KMS-11 (cell line): ENCODE data around the gene MYL9.

Experiments
- H2AFZ ChIP-seq: fragments of 200-600 bp; sonication (generic); 2 replicates; pipeline ENCODE4 v1.6.1; 2016; ENCODE audit warnings: antibody characterized with exemption, mixed run types, low read depth
- H3K27ac ChIP-seq: fragments of 200-600 bp; sonication (generic); 2 replicates; pipeline ENCODE4 v1.6.1; 2016; ENCODE audit warnings: mild to moderate bottlenecking, mixed run types
- H3K27me3 ChIP-seq: fragments of 200-600 bp; sonication (generic); 2 replicates; pipeline ENCODE4 v1.6.1; 2017; ENCODE audit warnings: mild to moderate bottlenecking, low read depth, mixed run types, moderate library complexity; ENCODE audit not compliant: insufficient read depth
- H3K36me3 ChIP-seq: fragments of 200-600 bp; sonication (generic); 2 replicates; pipeline ENCODE4 v1.6.1; 2017; ENCODE audit warnings: mild to moderate bottlenecking, mixed run types; ENCODE audit not compliant: insufficient read depth
- H3K4me1 ChIP-seq: fragments of 200-600 bp; sonication (generic); 2 replicates; pipeline ENCODE4 v1.6.1; 2016; ENCODE audit warnings: mild to moderate bottlenecking, low read depth, mixed run types; ENCODE audit not compliant: poor library complexity, severe bottlenecking
- H3K4me2 ChIP-seq: fragments of 200-600 bp; sonication (generic); 2 replicates; pipeline ENCODE4 v1.7.0; 2016; ENCODE audit warnings: mild to moderate bottlenecking, mixed run types
- H3K4me3 ChIP-seq: fragments of 200-600 bp; sonication (generic); IDR thresholded peaks from 2 replicates; pipeline ENCODE4 v1.6.1; 2017; ENCODE audit warnings: low read depth, low read length, mixed read lengths; ENCODE audit not compliant: insufficient read depth
- H3K79me2 ChIP-seq: fragments of 200-600 bp; sonication (generic); 2 replicates; pipeline ENCODE4 v1.6.1; 2016; ENCODE audit warnings: low read depth, mixed run types; ENCODE audit not compliant: insufficient read depth
- H3K9ac ChIP-seq: fragments of 200-600 bp; sonication (generic); 2 replicates; pipeline ENCODE4 v1.6.1; 2016; ENCODE audit warnings: mild to moderate bottlenecking, mixed run types
- H4K20me1 ChIP-seq: fragments of 200-600 bp; sonication (generic); 2 replicates; pipeline ENCODE4 v1.6.1; 2016; ENCODE audit warnings: mild to moderate bottlenecking, mixed run types; ENCODE audit not compliant: insufficient read depth
- TF ChIP-seq, protein P1 (sequence below): fragments of 200-600 bp; sonication (generic); conservative IDR thresholded peaks from 2 replicates; pipeline ENCODE4 v1.6.1; 2017; ENCODE audit warnings: low read depth, mild to moderate bottlenecking, antibody characterized with exemption, low read length, moderate library complexity, mixed read lengths

Gene MYL9

DNA sequence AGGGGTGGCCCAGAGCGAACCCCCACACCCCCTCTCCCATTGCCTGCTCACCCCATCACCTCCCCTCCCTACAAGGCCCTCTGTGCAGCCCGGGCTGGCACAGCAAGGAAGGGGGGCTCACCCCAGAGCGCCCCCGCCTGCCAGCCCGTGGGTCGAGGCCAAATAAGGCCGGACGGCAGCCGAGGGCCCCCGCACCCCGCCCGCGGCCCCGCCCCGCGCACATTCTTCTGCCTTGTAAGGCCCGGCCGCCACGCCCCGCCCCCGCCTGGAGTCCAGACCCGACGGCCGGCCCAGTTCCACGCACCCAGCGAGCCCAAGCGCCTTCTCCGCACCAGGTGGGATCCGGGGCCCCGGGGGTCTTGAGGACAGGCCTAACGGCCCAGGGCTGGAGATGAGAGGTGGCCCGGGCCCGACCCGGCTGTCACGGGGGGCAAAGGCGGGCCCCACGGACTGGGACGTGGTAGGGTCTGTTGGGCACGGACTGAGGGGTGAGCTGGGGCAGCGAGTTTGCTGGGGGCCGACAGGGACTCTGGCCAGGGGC lies at the start of gene MYL9:
Gene MYL9 (plus strand): TSS at position 293 of the 541 bp plus-strand sequence. CDS start 3,366 bp downstream, outside the sequence.
- Histone ChIP-seq H3K4me1 (no peaks in the 10 kb centered on the region), H3K4me2 (no peak within 1 kb of the TSS), H2AFZ (no peak within 1 kb of the TSS), H4K20me1 (no peaks in the 10 kb centered on the region), H3K9ac (no peak within 1 kb of the TSS), H3K36me3 (no peaks in the 10 kb centered on the region), H3K79me2 (no peaks in the 10 kb centered on the region), H3K27ac (no peak within 1 kb of the TSS), H3K4me3 (no peak within 1 kb of the TSS), H3K27me3 (no peaks in the 10 kb centered on the region)
- TF ChIP-seq, protein P1, sequence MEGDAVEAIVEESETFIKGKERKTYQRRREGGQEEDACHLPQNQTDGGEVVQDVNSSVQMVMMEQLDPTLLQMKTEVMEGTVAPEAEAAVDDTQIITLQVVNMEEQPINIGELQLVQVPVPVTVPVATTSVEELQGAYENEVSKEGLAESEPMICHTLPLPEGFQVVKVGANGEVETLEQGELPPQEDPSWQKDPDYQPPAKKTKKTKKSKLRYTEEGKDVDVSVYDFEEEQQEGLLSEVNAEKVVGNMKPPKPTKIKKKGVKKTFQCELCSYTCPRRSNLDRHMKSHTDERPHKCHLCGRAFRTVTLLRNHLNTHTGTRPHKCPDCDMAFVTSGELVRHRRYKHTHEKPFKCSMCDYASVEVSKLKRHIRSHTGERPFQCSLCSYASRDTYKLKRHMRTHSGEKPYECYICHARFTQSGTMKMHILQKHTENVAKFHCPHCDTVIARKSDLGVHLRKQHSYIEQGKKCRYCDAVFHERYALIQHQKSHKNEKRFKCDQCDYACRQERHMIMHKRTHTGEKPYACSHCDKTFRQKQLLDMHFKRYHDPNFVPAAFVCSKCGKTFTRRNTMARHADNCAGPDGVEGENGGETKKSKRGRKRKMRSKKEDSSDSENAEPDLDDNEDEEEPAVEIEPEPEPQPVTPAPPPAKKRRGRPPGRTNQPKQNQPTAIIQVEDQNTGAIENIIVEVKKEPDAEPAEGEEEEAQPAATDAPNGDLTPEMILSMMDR: no peak

DNA sequence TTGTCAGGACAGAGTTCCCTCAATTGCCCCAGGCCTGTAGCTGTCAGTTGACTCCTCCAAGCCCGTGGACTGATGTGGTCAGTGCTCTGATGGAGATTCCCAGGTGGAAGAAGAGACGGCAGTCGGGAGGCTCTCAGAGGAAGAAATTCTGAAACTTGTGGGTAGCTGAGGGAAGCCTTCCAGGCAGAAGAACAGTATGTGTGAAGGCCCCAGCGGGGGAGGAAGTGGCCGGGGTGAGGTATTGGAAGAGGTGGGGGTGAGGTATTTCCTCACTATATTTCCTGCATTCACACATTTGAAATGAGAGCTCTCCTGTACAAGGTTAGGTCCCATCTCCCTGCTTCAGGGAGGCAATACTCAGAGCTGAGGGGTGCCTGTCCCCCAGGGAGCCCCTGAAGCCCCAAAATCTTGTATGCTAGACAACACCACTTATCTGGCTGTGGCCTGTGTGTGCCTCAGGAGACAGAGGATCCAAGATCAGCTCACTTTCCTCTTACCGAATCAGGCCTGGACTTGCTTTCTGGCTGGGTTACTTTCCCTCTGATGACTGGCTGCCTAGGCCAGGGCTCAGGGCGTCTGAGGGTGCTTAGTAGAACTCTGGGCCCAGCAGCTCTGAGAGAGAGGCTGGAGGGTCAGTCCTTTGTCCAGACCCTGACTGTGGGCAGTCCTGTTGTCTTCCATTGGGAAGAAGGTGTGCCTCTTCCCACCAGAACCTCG lies 49.3 kb upstream of the MYL9 start:
- Histone ChIP-seq H3K79me2 (0 out of 2 replicates have a peak, but pooled peaks cover 4% of the 10 kb centered on the region), H2AFZ (no peak overlapping the region), H3K36me3 (no peaks in the 10 kb centered on the region), H3K9ac (no peak overlapping the region), H4K20me1 (no peaks in the 10 kb centered on the region), H3K27ac (peak overlapping the region; percentile 66), H3K27me3 (no peaks in the 10 kb centered on the region), H3K4me3 (no peak overlapping the region), H3K4me1 (peaks cover 43% of the 10 kb centered on the region), H3K4me2 (peak overlapping the region; percentile 18; the same call in 1 of the 2 replicates)
- TF ChIP-seq, protein P1: no peak

- no peaks in the 10 kb centered on the region for H3K36me3 ChIP-seq
- no peaks in the 10 kb centered on the region for H3K27me3 ChIP-seq
- H3K4me3 ChIP-seq: no peak overlapping the region
- H3K4me2 ChIP-seq: 0 out of 2 replicates have a peak overlapping the region, but pooled peaks have one; percentile 9
- 0 out of 2 replicates have a peak, but pooled peaks cover 4% of the 10 kb centered on the region for H3K79me2 ChIP-seq
- H4K20me1 ChIP-seq: no peaks in the 10 kb centered on the region
- H2AFZ ChIP-seq: no peak overlapping the region
- peak overlapping the region; percentile 16; the same call in 1 of the 2 replicates for H3K9ac ChIP-seq
- TF ChIP-seq, protein P1: peak; percentile 48
- peak overlapping the region; percentile 66 for H3K27ac ChIP-seq
- H3K4me1 ChIP-seq: peaks cover 43% of the 10 kb centered on the region
Observed at GRCh38 chr20:36493051-36493800, 48.1 kb upstream of the MYL9 start.

- H3K4me2 ChIP-seq: no peak overlapping the region
- H4K20me1 ChIP-seq: no peaks in the 10 kb centered on the region
- H3K36me3 ChIP-seq: no peaks in the 10 kb centered on the region
- H2AFZ ChIP-seq: no peak overlapping the region
- peaks cover 43% of the 10 kb centered on the region for H3K4me1 ChIP-seq
- H3K4me3 ChIP-seq: no peak overlapping the region
- no peak overlapping the region for H3K9ac ChIP-seq
- peak overlapping the region; percentile 66; the same call in 1 of the 2 replicates for H3K27ac ChIP-seq
- TF ChIP-seq, protein P1: no peak
- no peaks in the 10 kb centered on the region for H3K27me3 ChIP-seq
- H3K79me2 ChIP-seq: 0 out of 2 replicates have a peak, but pooled peaks cover 4% of the 10 kb centered on the region
Observed at GRCh38 chr20:36493801-36494114, 47.6 kb upstream of the MYL9 start.
